Measurements from ENCODE around the gene AQP12A.

The AQP12A gene

GRCh38 chr2:240732911-240733622, 41.4 kb downstream of the AQP12A start:
- no peak for TF ChIP-seq CTCF (IDR thresholded peaks at IDR 0.05)

DNA sequence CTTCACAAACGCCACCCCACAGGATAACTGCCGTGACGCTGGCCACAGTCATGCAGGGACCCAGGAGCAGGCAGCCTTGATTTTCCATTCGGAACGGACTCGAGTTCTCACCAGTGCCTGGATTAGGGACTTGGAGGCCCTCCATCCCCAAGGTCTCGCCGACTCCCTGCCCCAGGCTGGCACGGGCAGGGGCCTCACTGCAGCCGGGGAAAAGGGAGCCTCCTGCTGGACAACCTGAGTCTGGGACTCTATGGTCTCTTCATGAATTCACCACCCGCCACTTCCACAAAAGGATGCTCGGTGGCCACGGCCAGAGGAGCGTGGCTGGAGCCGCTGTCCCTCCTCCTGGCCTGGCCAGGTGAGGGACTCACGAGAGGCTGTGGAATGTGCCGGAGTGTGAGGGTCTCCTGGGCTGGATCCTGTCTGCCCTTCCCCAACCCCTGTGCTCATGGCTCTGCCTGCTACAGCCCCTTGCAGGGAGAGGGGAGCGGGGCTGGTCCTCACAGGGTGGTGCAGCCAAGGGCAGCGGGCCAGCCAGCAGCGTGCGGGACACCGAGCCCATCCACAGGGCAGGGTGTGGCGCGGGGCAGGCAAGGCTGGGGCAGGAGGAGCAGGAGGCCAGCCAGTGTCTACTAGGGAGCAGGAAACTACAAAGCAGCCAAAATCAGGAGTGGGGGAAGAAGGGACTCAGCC, 42.3 kb downstream of the AQP12A start:
- TF ChIP-seq CTCF (IDR thresholded peaks at IDR 0.05) = 0 out of 2 replicates have a peak, but pooled peaks have one; percentile 18

GRCh38 chr2:240734756-240735155, 43.1 kb downstream of the AQP12A start:
- TF ChIP-seq CTCF (IDR thresholded peaks at IDR 0.05) = no peak

DNA sequence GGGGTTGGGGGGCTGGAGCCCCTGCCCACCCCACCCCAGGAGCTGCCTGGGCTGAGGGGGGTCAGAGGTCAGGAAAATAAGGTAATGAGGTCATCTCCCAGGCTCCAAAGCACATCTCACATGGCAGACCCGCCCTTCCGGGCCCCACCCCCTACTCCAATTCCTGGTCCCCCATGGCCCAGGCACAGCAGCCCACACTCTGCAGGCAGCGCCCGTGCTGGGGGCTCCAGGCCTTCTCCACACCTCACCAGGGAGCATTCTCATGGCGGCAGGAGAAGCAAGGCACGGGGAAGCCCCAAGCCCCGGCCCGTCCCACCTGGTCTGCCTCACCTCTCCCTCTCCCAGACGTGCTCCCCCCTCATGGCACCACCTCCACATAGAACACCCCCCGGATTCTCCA, 43.8 kb downstream of the AQP12A start:
- no peak for TF ChIP-seq CTCF (IDR thresholded peaks at IDR 0.05)

GRCh38 chr2:240736281-240737250, 44.9 kb downstream of the AQP12A start:
- no peak for TF ChIP-seq CTCF (IDR thresholded peaks at IDR 0.05)

GRCh38 chr2:240737512-240737911, 45.8 kb downstream of the AQP12A start:
- no peak for TF ChIP-seq CTCF (IDR thresholded peaks at IDR 0.05)

- TF ChIP-seq CTCF (IDR thresholded peaks at IDR 0.05) = no peak
Measured at GRCh38 chr2:240737958-240738357, 46.3 kb downstream of the AQP12A start.
